NOMO-1 treated with DMSO at 0.1 percent for 48 hours (cell line): ENCODE results near the gene RBMS1.
"Not testable (repeated sequence)": the region's sequence is repeated elsewhere in the genome, so short reads cannot be mapped to it uniquely, and the experiment has no call there.

Experiments
- DNase-seq: peaks from one replicate; lab custom pipeline; 2025; ENCODE audit not compliant: unreplicated experiment; lab: John Stamatoyannopoulos, UW

Gene RBMS1

DNA sequence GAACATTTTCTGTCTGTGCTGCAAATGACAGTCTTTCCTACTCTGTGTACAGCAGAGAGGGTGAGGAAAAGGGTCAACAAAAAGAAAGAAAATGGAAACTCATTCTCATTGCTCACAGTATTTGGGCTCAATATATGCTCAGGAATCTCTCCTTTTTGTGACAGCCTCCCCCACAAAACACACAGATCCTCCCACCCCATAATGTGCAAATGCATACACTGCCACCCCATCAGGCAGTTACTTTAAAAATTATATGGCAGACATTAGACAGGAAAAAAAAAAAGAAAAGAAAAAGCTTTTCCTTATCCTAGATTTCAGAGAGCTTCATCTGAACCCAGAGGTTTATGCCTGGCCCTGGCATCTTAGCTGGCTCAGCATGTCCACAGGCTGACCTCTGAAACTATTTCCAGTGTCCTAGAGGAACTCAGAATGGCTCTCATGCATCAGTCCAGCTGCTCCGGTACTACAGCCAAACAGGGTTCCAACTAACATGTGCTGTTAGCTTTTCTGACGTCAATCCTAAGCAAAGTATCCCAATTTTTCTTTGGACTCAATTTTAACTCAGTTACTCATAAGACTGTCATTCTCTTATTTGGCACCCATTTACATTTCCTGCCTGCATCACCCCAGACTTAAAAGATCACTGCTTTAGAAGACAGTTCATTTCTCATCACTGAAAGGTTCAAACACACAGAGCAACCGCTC is 105.9 kb downstream of the RBMS1 start:
- DNase-seq = no peak

GRCh38 chr2:160384791-160385190 is 108.8 kb downstream of the RBMS1 start:
- DNase-seq = no peak

DNA sequence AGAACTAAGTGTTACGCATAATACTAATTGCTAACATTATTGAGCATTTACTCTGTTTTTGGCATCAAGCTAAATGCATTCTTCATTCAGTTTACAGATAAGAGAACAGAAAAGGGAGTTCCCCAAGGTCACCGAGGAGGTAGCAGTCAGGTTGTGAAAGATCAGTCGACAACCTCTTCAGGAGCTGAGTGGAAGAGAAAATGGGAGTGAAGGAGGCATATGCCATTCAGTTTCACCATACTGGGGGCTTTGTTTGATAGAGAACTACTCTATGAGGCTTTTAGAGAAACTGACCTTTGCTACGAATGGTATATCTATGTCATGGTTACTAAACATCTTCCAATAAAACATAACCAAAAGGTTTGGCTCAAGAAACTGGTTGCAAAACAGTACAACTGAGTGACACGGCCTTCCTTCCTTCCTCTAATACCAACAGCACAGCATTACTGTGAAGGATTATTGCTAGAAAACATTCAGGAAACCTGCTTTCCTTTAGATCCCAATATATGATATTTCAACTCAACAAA is 112.1 kb downstream of the RBMS1 start:
- peak; percentile 63 for DNase-seq

DNA sequence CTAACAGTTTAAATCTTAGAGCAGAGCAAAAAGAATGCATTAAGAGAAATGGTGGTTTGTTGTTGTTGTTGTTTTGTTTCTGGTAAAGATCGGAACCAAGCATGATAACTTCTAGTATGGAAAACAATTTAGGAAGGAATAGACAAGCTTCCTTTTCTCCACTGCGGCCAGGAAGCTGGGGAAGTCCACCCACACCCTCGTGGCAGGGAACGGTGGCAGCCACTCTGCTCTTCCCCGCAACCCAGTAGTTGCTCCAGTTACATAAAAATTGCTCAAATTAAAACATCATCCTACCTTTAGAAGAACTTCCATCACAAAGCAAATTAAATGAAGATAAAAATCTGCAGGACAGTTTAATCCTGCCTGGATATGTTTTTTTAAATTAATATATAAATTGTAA is 113.0 kb downstream of the RBMS1 start:
- DNase-seq = no peak

DNA sequence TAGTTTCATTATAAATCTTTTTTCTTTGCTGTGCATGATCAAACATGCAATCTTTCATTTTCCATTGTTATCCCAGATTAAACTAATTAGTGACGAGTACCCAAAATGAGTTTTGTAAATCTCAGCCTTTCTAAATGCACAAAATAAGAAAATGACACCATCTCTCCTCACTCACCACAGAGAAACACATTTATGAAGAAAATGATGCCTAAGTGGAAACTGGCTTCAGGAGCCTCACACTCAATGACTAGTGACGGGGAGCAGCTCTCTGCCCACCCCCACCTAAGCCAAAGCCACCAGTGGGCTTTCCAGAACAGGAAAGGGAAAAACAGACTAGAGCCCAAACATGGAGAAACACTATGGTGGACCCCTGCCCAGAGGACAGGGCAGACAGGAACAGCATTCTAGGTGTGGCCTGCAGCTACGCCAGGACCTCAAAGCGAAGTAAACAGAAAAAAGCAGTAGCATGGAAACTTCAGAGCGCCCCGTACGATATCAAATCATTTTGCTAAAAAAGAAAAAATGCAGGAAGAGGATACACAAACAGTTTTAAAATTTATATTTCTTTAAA is 113.5 kb downstream of the RBMS1 start:
- DNase-seq = no peak

GRCh38 chr2:160379399-160379798 is 114.2 kb downstream of the RBMS1 start:
- peak; percentile 40 for DNase-seq

- DNase-seq = no peak
These were observed 116.2 kb downstream of the RBMS1 start for GRCh38 chr2:160377204-160377995.

DNA sequence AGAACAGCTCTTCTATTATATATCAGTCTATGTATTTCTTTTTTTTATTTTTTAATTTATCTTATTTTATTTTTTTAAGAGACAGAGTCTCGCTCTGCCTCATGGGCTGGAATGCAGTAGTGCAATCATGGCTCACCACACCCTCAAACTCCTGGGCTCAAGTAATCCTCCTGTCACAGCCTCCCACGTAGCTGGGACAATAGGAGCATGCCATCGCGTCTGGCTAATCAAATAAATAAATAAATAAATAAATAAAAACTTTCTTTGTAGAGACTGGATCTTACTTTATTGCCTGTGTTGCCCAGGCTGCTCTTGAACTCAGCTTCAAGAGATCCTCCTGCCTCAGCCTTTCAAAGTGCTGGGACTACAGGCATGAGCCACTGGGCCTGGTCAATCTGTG is 117.0 kb downstream of the RBMS1 start:
- no peak for DNase-seq

DNA sequence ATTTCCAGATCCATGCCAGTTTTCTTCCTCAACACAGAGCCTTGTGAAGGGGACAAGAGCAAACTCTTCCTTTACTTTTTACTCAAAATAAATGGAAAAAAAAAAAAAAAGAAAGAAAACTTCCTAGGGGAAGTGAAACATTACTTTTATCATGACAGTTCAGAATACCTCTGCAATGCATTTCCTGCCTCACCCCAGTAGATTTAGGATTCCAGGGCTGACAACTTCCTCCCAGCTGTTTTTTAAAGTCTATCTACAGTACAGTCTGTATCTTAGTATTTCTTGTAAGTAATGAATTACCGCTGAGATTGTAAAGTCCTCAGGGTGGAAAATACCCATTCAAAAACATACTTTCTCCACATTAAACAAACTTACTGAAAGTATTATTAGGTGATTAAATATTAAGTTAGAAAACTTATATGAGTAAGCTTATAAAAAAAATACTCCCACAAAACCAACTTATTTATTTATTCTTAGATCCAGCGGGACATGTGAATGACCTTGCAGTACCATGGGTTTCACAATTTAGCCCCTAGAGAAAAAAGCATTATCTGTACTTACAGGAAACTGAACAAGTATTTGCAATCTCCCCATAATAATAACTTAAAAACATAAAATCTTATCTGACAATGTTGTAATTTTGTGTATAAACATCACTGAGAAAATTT is 117.7 kb downstream of the RBMS1 start:
- peak; percentile 73 for DNase-seq

GRCh38 chr2:160375037-160375436 is 118.6 kb downstream of the RBMS1 start:
- DNase-seq = no peak

- no peak for DNase-seq
These were observed 119.9 kb downstream of the RBMS1 start for GRCh38 chr2:160373666-160374065.

DNA sequence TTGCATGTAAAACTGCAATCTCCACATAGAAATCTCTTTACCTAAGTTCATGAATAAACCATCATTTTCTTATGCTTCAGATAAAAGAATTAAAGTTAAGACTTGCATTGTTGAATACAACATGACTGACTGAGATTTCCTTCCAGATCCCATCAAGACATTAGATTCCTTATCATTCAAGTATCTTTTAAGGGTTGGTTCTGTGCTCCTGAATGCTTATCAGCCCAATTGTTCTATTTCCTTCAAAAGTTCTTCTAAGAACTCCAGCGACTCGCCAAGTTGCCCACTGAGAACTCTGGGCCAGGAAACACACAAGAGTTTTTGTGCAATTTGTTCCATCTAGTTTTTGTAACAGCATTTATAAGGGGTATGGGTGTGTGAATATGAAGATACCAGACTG is 120.3 kb downstream of the RBMS1 start:
- no peak for DNase-seq

GRCh38 chr2:160372585-160372984 is 121.0 kb downstream of the RBMS1 start:
- DNase-seq = no peak

- no peak for DNase-seq
These were observed 121.6 kb downstream of the RBMS1 start for GRCh38 chr2:160372010-160372356.

DNA sequence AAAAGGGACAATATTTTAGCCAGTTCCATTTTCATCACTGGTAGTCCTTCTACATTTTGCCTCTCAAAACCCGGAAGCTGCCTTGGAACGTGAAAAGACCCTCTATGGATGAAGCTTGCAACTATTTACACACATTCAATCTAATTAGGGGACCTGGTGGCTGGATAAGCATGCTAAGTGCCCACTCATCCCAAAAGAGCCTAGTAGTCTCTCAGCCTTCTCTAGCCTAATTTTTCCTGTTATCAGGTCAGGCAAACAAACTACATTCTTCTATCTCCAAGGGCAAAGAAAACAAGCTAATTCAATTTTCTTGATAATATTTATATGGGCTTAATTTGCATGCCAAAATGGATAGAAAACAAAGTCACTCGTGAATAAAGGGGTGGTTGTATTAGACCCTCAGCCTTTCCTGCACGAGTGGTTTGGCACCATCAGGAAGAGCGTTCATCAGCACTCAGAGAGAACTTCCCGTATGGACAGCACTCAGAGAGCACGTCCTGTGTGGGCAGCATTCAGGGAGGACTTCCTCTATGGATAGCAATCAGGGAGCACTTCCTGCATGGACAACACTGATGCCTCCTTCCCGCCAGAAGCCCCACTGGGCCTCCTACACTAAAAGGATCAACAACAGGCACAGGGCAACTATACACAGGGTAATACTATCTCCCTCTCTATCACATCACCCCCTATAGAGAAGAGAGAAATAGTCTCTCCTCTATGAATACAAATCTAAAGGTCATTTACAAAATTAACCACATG is 122.2 kb downstream of the RBMS1 start:
- no peak for DNase-seq

DNA sequence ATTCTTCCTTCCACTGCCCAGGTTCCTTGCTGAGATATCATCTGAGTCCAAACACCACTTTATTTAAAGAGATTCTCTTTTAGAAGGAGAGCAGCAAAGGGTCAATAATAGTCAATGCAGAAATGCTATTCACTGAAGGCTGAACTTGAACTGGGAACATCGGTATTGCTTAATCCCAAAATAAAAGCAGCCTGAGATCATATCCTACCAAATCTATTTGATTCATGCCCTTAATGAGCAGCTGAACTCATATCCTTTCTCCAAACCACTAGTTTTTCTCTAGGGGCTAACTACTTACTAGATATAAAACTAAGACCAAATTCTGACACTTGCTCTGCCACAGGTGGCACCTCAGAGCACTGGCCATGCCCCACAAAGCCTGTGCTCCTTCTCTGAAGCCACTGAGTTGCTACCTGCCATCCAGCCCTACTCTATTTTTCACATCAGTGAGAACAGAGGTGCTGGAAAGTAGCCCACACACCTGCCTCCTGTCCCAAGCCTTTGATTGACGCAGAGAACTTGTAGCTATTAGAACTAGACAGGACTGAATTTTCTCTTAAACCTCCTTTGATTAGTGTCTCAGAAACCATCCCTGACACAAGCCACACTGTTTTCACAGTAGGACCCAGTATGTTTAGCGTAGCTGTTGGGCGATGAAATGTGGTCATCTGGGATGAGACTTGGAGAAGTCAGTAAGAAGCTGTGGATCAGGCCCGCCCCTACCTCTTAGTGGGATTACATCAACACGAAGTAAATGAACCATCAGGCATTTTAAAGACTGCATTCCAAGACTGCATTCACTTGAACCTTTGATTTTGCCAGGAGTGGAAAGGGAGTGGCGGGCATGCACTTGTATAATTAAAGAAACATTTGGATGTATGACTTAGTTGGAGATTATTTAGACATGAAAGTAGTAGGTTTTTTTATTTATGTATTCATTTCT is 124.3 kb downstream of the RBMS1 start:
- DNase-seq = no peak

DNA sequence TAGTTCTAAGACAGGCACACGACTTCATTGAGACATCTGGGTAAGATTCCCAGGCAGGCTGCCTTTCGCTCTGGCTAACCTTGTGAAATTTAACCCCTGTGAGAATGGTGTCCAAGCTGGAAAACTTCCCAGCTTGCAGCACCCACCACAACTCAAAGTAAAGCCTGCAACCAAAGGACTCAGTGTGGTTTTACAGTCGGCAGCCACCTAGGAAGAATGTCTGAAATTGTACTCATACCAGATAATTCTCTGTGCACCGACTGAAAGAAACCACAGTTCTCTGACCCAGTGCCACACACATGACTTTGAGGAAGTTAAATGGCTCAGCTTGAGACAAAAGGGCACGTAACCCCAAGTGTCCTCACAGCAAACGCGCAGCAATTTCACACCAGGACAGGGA is 125.7 kb downstream of the RBMS1 start:
- DNase-seq = peak; percentile 78

DNA sequence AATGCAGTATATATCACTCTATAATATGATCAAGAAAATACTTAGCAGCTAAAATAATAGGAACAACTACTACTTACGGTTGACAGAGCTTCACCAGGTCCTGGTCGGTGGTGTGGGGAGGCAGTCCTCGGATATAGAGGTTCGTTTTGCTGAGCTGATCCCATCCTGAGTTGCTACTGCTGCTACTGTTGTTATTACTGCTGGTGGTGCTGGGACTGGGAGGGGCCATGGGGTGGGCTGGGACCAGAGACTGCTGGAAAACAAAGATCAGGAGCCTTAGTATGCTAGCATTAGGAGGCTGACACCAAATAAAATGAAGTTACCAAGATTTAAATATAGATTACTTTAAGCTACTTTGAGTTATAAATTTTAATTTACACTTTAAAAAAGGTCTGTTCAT is 126.5 kb downstream of the RBMS1 start:
- DNase-seq = not testable (repeated sequence)

DNA sequence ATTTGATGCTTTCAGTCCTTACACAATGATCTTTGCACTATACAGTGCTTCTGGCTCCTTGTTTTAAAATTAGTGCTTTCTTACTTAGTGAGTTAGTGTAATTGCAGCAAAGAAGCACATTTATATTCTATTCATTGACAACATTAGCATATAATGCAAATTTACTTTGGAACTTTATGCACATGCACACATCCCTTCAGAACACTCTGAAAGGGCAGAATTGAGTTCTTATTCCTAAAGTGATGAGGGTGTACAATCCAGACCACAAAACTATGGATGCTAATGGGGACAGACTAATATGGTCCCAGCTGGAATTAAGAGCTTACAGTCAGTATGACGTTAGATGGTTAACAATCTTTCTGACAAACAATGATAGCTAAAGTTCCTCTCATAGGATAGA is 127.1 kb downstream of the RBMS1 start:
- no peak for DNase-seq
